Superior temporal gyrus (tissue), 1 donor: ENCODE results near the gene EIF4EBP2.

Source experiments
- DNase-seq: peaks from one replicate; pipeline ENCODE4 v3.0.0-alpha.2; 2016; ENCODE audit errors: extremely low spot score

The EIF4EBP2 gene

DNA sequence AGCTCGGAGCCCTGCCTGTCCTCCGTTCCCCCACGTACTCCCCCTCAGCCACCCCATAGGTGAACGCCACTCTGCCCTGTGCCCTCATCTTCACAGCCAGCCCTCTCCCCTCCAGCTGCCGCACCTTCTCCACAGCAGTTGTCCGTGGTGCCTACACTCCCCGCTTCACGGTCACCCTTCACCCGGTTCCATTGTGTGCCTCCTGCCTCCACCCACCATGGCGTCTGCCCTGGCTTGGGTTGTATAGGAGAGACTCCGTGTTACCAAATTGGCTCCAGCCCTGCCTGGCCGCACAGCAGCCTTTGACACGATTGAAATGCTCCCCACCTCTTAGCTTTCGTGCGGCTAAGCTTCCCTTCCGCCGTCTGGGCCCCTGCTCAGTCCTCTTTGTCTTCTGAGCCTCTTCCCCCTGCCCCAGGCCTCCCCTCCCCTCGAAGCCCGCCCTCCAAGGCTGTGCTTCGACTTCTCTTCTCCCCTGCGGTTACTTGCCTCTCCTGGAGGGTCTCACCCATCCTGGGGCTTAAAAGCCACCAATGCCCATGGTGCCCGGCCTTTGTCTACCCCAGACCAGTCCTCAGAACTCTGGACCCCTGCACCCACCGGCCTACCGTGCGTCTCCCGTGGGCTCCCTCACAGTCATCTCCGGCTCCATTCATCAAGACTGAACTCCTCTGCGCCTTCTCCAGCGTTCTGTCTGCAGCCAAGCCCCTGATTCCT lies 56.0 kb downstream of the EIF4EBP2 start:
- DNase-seq: no peak

DNA sequence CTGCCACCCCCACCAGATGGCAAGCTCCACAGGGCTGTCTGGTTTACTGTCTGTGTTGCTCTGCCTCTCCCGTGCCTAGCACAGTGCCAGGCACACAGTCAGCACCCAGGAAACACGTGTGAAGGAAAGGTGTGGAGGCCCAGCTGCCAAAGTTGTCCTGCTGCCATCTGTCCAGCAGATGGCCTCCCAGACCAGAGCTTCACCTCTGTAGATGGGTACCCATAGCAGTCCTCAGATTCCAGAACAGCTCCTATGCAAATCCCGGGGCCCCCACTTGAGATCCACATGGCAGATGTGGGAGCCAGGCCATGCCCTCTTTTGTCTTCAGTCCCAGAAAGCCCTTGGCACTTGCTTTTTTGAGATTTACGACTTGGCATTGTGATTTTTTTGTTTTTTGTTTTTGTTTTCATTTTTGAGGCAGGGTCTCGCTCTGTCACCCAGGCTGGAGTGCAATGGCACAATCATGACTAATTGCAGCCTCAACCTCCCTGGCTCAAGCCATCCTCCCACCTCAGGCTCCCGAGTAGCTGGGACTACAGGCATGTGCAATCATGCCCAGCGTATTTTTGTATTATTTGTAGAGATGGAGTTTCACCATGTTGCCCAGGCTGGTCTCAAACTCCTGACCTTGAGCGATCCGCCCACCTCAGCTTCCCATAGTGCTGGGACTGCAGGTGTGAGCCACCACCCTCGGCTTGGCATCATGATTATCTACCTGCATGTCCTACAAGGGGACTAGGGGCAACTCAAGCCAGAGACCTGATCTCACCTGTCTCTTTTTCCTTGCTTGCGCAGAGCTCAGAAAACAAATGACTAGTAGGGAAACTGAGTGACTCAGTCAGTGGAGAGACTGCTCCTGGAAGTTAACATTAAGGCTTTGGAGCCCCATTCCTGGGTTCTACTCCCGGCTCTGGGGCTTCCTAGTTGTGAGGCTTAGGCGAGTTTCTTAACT lies 57.7 kb downstream of the EIF4EBP2 start:
- peak; percentile 70 for DNase-seq

DNA sequence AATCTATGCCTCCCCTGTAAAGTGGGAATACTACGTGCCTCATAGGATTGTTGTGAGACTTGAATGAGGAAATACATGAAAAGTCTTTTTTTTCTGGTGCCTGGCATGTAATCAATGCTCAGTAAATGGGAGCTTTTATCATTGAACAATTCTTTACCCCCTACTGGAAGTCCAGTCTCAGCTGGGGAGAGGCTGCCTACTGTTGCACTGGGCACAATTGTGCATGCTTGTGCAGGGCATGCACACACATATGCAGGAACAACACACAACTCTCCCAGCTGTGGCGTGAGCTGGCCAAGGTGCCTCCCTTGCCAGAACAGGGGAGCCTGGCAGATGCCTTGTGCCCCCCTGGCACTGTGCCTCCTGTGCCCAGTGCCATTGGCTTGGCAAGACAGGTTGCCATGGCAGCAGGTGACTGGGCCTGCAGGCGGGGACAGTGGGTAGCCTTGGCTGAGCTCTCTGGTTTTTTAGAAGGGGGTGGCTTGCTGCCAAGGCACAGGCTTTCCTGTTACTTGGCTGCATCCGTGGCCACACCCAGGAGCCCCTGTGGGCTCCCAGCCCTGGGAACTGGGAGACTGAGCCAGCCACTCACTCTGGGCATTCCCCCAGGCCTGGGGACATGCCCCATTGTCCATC lies 58.5 kb downstream of the EIF4EBP2 start:
- DNase-seq: peak; percentile 66

DNA sequence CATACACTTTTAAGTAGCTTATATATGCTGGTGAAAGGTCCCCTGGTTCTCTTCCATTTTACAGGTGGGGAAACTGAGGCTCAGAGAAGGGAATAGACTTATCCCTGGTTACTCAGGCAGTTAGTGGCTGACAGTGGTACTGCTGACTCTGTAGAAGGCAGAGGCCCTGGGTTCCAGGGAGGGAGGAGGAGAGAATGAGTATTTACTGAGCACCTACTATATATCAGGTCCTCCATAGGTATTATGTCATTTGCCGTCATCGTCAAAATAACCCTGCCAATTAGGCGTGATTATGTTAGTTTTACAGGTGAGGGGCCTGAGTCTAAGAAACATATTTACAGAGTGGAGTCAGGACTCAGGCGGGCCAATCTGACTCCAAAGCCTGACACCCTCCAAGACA lies 61.3 kb downstream of the EIF4EBP2 start:
- DNase-seq: no peak

DNA sequence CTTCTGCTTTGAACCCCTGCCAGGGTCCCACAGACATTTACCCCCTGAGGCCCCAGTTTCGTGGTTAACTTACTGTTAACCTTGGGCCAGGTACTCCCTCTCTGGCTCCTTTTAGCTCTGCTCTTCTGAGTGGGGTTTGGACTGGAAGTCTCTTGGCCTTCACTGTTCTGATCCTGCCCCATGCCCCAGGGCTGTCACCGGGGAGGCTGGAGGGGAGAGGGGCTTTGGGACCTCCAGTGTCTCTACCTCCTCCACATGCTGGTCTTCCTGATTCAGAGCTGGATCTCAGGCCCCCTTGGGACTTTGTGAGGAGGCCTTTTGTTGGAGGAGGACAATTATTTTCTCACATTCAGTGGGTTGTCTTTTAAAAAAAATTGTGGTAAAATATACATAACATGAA lies 61.9 kb downstream of the EIF4EBP2 start:
- DNase-seq: no peak

DNA sequence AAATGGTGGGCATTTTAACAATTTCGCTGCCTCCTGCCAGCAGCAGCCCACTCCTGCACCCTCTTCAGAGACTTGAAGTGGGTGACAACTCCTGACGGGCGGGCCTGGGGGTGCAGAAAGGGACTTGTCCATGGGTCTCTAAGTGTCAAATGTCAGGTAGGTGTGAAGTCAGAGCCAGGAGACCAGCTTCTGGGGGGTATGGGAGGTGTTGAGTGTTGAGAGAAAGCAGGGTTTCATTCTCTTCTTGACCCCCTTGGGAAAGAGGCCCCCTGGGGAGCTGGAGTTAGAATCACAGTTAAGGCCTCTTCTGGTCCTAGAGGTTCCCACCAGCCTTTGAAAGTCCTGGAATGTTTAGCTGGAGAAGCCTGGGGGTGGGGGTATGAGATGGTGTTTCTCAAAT lies 63.0 kb downstream of the EIF4EBP2 start:
- no peak for DNase-seq

DNA sequence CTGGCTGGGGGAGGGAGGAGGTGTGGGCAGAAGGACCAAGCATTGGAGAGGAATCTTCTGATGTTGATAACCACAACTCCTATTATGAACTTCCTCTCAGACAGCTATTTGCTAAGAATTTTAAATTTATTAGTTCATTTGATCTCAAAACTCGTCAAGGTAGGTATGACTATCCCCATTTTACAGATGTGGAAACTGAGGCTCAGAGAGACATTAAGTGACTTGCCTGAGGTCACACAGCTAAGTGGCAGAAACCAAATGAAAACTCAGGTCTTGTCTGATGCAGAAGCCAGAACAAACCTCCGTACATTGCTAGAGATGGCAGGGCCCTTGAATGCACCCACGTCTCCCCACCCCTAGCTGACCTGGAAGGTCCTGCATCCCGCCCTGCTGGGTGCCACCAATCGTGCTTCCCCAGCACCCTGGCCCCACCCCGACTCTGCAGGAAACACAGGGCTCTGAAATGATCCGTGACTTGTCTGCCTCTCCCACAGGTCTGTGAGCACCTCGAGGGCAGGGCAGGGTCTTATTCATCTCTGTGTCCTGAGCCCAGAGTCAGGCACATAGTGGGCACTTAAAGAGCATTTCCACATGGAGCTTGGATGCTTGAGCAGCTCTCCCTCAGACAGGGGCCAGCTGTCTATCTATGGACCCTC lies 69.0 kb downstream of the EIF4EBP2 start:
- DNase-seq: no peak

DNA sequence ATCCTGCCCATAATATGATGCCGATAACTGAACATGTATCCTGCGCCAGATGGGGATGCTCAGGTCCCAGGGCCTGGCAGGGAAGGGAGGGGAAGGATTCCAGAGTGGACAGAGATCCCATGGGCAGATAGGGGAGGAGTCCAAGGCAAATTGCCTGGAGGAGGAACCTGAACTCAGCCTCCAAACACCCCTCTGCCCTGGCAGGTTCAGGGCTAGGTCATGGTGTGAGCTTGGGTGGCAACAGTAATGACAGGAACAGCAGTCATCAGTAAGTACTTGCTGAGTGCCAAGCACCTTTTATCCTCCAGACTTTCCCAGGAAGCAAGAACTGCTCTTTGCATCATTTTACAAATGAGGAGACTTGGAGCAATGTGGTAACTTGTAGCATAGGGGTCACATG lies 70.8 kb downstream of the EIF4EBP2 start:
- no peak for DNase-seq

DNA sequence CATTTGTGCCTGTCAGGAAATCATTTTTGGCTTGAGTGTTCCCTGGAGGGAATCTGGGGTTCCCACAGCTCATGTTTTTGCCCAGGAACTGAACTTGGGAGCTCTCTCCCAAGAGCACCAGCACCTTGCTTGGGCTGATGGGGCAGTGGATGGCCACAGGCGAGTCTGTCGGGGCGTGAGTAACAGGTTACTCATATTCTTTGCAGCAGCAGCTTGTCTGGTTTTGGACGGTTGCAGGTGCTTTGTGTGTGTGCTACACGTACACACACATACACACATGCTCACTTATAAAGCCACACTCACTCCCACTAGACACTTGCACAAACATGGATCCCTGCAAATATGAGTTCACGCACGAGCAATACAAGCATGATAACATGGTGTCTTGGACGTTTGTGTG lies 71.7 kb downstream of the EIF4EBP2 start:
- no peak for DNase-seq

DNA sequence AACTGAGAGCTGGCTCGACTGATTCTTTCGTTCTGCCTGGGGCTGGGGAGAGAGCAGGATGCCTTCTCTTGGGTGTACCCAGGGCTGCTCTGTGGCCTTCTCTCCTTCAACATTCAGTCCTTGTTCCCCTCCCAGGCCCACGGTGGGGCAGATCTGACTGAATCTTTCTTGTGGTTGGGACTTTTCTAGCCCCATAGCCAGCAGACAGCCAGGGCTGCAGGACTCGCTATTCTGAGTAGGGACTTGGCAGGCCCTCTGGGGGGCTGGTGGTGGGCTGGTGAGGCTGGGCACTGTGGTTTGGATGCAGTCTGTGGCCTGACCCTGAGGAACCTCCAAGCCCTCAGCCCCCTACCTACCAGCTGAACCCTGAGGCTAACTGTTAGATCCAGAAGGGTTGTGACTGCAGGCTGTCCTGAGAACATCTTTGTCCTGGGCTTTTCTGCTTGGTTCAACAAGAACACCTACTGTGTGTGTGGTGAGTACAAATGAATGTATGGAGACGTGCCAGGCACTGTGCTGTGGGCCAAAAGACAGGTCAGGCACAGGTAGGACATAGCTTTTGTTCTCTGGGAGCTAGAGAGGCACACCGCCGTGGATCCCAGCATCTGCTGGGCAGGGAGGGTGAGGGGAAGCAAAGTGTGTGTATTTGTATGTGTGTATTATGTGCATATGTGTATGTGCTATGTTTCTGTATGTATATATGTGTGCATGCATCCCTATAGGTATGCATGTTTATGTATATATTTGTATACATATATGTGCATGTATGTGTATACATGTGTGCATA lies 72.5 kb downstream of the EIF4EBP2 start:
- DNase-seq: no peak

DNA sequence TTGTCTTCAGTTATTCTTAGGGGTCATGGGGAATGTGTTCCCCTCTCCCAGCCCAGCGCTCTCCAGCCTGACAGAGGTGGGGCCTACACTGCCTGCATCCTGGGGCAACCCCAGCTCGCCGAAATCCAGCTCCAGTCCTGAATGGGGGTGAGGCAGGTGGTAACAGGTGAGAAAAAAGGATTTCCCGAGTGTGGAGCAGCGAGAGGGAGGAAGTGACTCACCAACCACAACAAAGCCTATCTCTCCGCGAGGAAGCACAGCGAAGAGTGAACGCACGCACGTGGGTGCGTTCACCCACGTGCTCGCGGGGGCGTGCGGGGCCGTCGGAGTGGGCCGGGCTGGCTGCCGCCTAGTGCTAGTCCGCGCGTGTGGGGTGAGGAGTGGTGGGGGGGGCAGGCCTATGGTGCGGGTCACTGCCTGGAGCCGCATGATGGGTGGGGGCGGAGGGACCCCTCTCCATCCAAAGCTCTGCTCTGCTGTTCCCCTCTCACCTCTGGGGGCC lies 73.8 kb downstream of the EIF4EBP2 start:
- DNase-seq: no peak
